ENCODE data around the gene MVB12B. TPM values are rescaled to one million over a fixed set of nuclear protein-coding genes. Genes with fewer than 3 reads are reported as not detected.

Gene MVB12B
- total RNA-seq, 2 donors from 2014 or later, result 9.8 to 15.8 TPM

- DNase-seq, result no peak
- Histone ChIP-seq H3K9ac (ENCODE audit: low read depth in 2 of 2, low read length in 2 of 2) (no peak overlapping the region), H3K36me3 (no peaks in the 10 kb centered on the region), H3K4me1 (no peaks in the 10 kb centered on the region), H3K27ac (no peak overlapping the region), H3K27me3 (peaks cover 8% of the 10 kb centered on the region), H3K4me3 (no peak overlapping the region), H3K9me3 (no peaks in the 10 kb centered on the region)
- intact Hi-C loops (cut with DNase I), result no loop called here
- TF ChIP-seq, protein P1, sequence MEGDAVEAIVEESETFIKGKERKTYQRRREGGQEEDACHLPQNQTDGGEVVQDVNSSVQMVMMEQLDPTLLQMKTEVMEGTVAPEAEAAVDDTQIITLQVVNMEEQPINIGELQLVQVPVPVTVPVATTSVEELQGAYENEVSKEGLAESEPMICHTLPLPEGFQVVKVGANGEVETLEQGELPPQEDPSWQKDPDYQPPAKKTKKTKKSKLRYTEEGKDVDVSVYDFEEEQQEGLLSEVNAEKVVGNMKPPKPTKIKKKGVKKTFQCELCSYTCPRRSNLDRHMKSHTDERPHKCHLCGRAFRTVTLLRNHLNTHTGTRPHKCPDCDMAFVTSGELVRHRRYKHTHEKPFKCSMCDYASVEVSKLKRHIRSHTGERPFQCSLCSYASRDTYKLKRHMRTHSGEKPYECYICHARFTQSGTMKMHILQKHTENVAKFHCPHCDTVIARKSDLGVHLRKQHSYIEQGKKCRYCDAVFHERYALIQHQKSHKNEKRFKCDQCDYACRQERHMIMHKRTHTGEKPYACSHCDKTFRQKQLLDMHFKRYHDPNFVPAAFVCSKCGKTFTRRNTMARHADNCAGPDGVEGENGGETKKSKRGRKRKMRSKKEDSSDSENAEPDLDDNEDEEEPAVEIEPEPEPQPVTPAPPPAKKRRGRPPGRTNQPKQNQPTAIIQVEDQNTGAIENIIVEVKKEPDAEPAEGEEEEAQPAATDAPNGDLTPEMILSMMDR (IDR thresholded peaks at IDR 0.05), result no peak
Measured at GRCh38 chr9:126532019-126532462, 205.4 kb downstream of the MVB12B start.

- DNase-seq, result no peak
- Histone ChIP-seq H3K4me3 (no peak overlapping the region), H3K4me1 (no peaks in the 10 kb centered on the region), H3K9ac (ENCODE audit: low read depth in 2 of 2, low read length in 2 of 2) (no peak overlapping the region), H3K27ac (no peak overlapping the region), H3K36me3 (no peaks in the 10 kb centered on the region), H3K27me3 (peaks cover 8% of the 10 kb centered on the region), H3K9me3 (no peaks in the 10 kb centered on the region)
- TF ChIP-seq, protein P1 (IDR thresholded peaks at IDR 0.05), result no peak
- intact Hi-C loops (cut with DNase I), result no loop called here
Measured at GRCh38 chr9:126532489-126532888, 205.9 kb downstream of the MVB12B start.

GRCh38 chr9:126532951-126533925 is 206.6 kb downstream of the MVB12B start:
- Histone ChIP-seq H3K27me3 (peaks cover 8% of the 10 kb centered on the region), H3K9ac (ENCODE audit: low read depth in 2 of 2, low read length in 2 of 2) (no peak overlapping the region), H3K4me3 (no peak overlapping the region), H3K27ac (no peak overlapping the region), H3K4me1 (no peaks in the 10 kb centered on the region), H3K9me3 (no peaks in the 10 kb centered on the region), H3K36me3 (no peaks in the 10 kb centered on the region)
- intact Hi-C loops (cut with DNase I), result no loop called here
- no peak for DNase-seq
- TF ChIP-seq, protein P1 (IDR thresholded peaks at IDR 0.05), result no peak

DNA sequence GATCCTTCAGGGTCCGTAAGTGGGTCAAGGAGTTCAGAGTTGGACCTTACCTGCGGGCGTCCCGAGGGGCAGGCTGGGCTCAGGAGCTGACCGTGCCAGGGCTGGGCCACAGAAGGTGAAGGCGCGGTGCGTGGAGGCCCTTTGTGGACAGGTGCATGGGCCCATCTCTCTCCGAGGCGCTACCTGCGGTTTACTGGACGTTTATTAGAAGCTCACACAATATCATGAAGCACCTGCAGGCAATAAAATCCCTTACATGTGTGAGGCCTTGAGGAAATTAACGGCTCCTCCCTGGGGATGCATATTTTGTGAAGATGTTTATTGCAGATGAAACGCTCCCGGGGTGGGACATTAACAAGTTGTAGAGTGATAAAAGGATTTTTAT is 207.3 kb downstream of the MVB12B start:
- Histone ChIP-seq H3K27ac (no peak overlapping the region), H3K27me3 (peaks cover 8% of the 10 kb centered on the region), H3K4me3 (no peak overlapping the region)

GRCh38 chr9:126534431-126535186 is 208.0 kb downstream of the MVB12B start:
- TF ChIP-seq, protein P1 (IDR thresholded peaks at IDR 0.05), result no peak
- intact Hi-C loops (cut with DNase I), result no loop called here
- no peaks in the 10 kb centered on the region for H3K9me3 ChIP-seq
- peaks cover 8% of the 10 kb centered on the region for H3K27me3 ChIP-seq
- no peak overlapping the region for H3K4me3 ChIP-seq
- H3K4me1 ChIP-seq, result no peaks in the 10 kb centered on the region
- no peak overlapping the region for H3K9ac ChIP-seq (ENCODE audit: low read depth in 2 of 2, low read length in 2 of 2)
- H3K36me3 ChIP-seq, result no peaks in the 10 kb centered on the region
- no peak overlapping the region for H3K27ac ChIP-seq
- no peak for DNase-seq

More for the DNA sequence above, 207.3 kb downstream of the MVB12B start:
- H3K4me1 ChIP-seq, result no peaks in the 10 kb centered on the region
- no peak overlapping the region for H3K9ac ChIP-seq (ENCODE audit: low read depth in 2 of 2, low read length in 2 of 2)
- no peak for DNase-seq
- H3K36me3 ChIP-seq, result no peaks in the 10 kb centered on the region
- H3K9me3 ChIP-seq, result no peaks in the 10 kb centered on the region
- intact Hi-C loops (cut with DNase I), result no loop called here
- TF ChIP-seq, protein P1 (IDR thresholded peaks at IDR 0.05), result no peak
